Measurements from ENCODE around the gene FERMT3. TPM values are rescaled to one million over a fixed set of nuclear protein-coding genes. Genes with fewer than 3 reads are reported as not detected.

FERMT3 gene
- total and polyA plus RNA-seq, 2 of the 13 experiments (the other 11 are each of a cell fraction or from before 2014, with no cell fraction given): 0.29 TPM; not detected in 1

GRCh38 chr11:64165842-64166635 is 40.5 kb upstream of the FERMT3 start, which contains the start of gene MACROD1 (continued):
- TF ChIP-seq, protein P1, sequence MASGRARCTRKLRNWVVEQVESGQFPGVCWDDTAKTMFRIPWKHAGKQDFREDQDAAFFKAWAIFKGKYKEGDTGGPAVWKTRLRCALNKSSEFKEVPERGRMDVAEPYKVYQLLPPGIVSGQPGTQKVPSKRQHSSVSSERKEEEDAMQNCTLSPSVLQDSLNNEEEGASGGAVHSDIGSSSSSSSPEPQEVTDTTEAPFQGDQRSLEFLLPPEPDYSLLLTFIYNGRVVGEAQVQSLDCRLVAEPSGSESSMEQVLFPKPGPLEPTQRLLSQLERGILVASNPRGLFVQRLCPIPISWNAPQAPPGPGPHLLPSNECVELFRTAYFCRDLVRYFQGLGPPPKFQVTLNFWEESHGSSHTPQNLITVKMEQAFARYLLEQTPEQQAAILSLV (CRISPR knock-in tag; IDR thresholded peaks at IDR 0.05; ENCODE audit: borderline replicate concordance): peak; percentile 79; the same call in 1 of the 2 replicates
- TF ChIP-seq ZNF296 (CRISPR knock-in tag; conservative IDR thresholded peaks at IDR 0.05) (no peak), FOXO1 (CRISPR knock-in tag; IDR thresholded peaks at IDR 0.05) (no peak), ZEB1 (IDR thresholded peaks at IDR 0.05; ENCODE audit: insufficient replicate concordance, low read depth) (no peak), THYN1 (CRISPR knock-in tag; IDR thresholded peaks at IDR 0.05; ENCODE audit: borderline replicate concordance, low read depth) (no peak), ZNF878 (CRISPR knock-in tag; IDR thresholded peaks at IDR 0.05) (no peak), ZFY (CRISPR knock-in tag; IDR thresholded peaks at IDR 0.05) (peak; percentile 97), PCBP1 (IDR thresholded peaks at IDR 0.05; ENCODE audit: borderline replicate concordance, low read depth, low read length) (no peak), MAFK (conservative IDR thresholded peaks at IDR 0.05 in 1 of 2, IDR thresholded peaks at IDR 0.05 in 1 of 2; ENCODE audit: low read length in 2 of 2) (no peak), ZNF292 (CRISPR knock-in tag; IDR thresholded peaks at IDR 0.05; ENCODE audit: borderline replicate concordance, low read depth) (no peak), ZNF276 (CRISPR knock-in tag; IDR thresholded peaks at IDR 0.05; ENCODE audit: low read depth) (no peak), SMAD3 (CRISPR knock-in tag; IDR thresholded peaks at IDR 0.05) (peak; percentile 56; the same call in 1 of the 2 replicates), JUND (CRISPR knock-in tag; IDR thresholded peaks at IDR 0.05) (no peak), ZNF138 (CRISPR knock-in tag; IDR thresholded peaks at IDR 0.05; ENCODE audit: low read depth) (no peak), PAX8 (CRISPR knock-in tag; IDR thresholded peaks at IDR 0.05; ENCODE audit: borderline replicate concordance) (no peak), ATF3 (CRISPR knock-in tag; IDR thresholded peaks at IDR 0.05) (no peak), AGO2 (optimal IDR thresholded peaks at IDR 0.05; ENCODE audit: low read depth, low read length) (peak; percentile 86), ONECUT2 (CRISPR knock-in tag; IDR thresholded peaks at IDR 0.05) (no peak), SNAPC2 (CRISPR knock-in tag; IDR thresholded peaks at IDR 0.05) (no peak)
- TF ChIP-seq, protein P2, sequence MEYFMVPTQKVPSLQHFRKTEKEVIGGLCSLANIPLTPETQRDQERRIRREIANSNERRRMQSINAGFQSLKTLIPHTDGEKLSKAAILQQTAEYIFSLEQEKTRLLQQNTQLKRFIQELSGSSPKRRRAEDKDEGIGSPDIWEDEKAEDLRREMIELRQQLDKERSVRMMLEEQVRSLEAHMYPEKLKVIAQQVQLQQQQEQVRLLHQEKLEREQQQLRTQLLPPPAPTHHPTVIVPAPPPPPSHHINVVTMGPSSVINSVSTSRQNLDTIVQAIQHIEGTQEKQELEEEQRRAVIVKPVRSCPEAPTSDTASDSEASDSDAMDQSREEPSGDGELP (IDR thresholded peaks at IDR 0.05; ENCODE audit: borderline replicate concordance, low read depth): peak; percentile 51; the same call in 1 of the 2 replicates
- TF ChIP-seq, protein P3, sequence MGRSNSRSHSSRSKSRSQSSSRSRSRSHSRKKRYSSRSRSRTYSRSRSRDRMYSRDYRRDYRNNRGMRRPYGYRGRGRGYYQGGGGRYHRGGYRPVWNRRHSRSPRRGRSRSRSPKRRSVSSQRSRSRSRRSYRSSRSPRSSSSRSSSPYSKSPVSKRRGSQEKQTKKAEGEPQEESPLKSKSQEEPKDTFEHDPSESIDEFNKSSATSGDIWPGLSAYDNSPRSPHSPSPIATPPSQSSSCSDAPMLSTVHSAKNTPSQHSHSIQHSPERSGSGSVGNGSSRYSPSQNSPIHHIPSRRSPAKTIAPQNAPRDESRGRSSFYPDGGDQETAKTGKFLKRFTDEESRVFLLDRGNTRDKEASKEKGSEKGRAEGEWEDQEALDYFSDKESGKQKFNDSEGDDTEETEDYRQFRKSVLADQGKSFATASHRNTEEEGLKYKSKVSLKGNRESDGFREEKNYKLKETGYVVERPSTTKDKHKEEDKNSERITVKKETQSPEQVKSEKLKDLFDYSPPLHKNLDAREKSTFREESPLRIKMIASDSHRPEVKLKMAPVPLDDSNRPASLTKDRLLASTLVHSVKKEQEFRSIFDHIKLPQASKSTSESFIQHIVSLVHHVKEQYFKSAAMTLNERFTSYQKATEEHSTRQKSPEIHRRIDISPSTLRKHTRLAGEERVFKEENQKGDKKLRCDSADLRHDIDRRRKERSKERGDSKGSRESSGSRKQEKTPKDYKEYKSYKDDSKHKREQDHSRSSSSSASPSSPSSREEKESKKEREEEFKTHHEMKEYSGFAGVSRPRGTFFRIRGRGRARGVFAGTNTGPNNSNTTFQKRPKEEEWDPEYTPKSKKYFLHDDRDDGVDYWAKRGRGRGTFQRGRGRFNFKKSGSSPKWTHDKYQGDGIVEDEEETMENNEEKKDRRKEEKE (IDR thresholded peaks at IDR 0.05): no peak
